HEK293T (cell line): ENCODE data around the gene CCDC92.

ENCODE experiments used
- ELF4 ChIP-seq: fragments of 450-650 bp; IDR thresholded peaks from 2 replicates; pipeline ENCODE4 v1.6.1; 2017; ENCODE audit warnings: antibody characterized with exemption
- ZNF384 ChIP-seq: fragments of 450-650 bp; IDR thresholded peaks from 2 replicates; pipeline ENCODE4 v1.6.1; 2016

DNA sequence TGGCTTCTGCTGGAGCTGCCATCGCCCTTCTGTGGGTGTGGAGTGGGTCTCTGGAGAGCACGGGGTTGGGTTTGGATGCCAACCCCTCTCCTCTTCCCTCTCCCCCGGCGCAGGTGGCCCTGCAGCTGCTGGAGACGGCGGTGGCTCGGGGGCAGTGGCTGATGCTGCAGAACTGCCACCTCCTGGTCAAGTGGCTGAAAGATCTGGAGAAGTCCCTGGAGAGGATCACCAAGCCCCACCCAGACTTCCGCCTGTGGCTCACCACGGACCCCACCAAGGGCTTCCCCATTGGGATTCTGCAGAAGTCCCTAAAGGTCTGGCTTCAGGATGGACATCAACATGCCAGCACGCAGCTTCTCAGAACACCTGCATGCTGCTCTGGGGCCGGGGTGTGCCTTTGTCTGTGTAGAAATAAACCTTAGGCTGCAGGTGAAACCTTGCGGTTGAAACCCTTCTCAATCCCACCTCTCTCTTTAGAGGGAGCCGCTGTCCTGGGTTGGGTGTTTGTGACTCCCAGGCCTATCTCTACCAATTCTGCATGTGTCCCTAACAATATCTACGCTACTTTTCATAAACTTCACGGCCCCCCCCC, 44.3 kb downstream of the CCDC92 start:
- TF ChIP-seq ELF4 (no peak), ZNF384 (no peak)
